ENCODE results near the gene UGDH.
"Not testable (repeated sequence)": the region's sequence is repeated elsewhere in the genome, so short reads cannot be mapped to it uniquely, and the experiment has no call there.

The UGDH gene

GRCh38 chr4:39490322-39490721 lies 36.9 kb downstream of the UGDH start:
- no peak for DNase-seq

- no peak for DNase-seq
Measured at GRCh38 chr4:39486221-39486804, 40.9 kb downstream of the UGDH start.

DNA sequence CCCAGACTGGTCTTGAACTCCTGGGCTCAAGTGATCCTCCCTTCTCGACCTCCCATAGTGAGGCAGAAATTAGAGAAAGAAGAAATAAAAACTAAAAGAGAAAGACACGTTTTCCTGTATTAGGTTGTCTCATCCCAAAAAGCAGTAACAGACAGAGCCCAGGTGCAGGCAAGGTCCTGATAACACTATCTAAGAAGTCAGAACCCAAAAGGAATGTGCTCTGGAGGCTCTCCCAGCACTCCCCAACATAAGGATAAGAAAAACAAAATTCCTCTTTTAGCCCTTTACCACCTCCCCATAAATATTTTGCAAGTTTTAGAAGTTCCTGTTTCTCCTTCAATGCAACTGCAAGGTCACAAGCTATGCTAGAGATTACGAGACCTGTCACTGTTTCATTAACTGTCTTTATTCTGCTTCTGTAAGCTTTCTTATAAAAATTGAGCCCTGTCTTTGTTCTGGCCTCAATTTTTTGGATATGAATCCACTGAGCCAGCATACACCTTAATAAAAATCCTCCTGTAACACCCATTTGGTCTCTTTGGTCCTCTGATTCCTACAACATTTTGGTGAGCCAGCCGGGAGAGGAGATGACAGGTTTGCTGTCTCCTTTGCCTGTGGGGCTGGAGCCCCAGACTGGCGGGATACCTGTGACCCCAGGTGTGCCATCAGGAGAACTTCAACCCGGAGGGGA lies 42.5 kb downstream of the UGDH start:
- DNase-seq = no peak

DNA sequence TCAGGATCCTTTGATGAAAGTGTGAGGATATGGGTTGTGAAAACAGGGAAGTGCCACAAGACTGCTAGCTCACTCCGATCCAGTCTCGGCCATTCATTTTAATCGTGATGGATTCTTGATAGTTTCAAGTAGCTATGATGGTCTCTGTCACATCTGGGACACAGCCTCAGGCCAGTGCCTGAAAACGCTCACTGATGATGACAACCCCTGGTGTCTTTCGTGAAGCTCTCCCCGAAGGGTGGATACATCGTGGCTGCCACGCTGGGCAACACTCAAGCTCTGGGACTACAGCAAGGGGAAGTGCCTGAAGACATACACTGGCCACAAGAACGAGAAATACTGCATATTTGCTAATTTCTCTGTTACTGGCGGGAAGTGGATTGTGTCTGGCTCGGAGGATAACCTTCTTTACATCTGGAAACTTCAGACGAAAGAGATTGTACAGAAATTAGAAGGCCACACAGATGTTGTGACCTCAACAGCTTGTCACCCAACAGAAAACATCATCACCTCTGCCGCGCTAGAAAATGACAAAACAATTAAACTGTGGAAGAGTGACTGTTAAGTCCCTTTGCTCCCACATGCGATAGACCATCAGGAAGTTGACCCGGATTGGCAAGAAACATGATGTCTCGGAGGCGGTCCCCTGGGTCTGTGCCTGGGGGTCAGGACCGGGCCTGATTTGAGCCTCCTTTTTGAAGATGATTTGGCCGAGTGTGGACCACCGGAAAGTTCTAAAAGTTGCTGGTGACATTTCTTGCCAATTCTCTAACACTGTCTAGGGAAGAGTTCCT lies 46.1 kb downstream of the UGDH start:
- DNase-seq = no peak

GRCh38 chr4:39480251-39480650 lies 47.0 kb downstream of the UGDH start:
- DNase-seq = no peak

- DNase-seq = no peak
Measured at GRCh38 chr4:39476187-39476895, 50.9 kb downstream of the UGDH start.

DNA sequence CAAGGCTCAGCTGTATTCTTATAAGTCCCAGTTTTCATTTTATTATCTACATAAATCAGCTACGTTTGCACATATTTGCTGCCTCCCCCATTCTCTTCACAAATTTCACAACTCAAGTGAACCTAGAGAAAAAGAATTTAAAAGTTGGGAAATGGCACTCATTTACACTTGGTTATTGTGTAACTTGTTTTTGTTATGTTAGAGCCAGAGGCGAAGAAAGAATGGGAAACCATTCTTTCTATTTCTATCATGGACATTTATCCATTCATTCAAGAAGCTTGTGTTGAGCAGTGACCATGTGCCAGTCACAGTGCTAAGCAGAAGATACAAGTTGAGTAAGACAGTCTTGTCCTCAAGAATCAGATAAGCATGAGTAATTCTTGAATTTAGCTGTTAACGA lies 54.8 kb downstream of the UGDH start:
- DNase-seq = no peak

DNA sequence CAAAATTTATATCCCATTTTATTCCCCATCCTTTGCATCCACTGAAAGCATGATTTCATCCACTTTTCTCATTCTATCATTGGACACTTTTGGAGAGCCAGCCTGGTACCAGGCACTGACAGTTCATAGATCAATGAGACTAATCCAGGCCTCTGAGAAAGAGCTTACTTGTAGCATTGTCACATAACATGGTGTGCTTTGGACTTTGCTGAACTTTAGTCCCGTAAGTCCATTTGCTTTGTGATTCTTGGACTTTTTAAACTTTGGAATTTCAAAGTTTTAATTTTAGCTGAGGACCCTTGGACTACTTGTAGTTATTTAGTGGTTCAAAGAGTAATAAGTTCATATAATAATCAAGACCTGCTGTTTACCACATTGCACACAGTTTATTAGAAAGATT lies 56.8 kb downstream of the UGDH start:
- DNase-seq = no peak

- peak; percentile 65 for DNase-seq
Measured at GRCh38 chr4:39469429-39470077, 57.7 kb downstream of the UGDH start.

DNA sequence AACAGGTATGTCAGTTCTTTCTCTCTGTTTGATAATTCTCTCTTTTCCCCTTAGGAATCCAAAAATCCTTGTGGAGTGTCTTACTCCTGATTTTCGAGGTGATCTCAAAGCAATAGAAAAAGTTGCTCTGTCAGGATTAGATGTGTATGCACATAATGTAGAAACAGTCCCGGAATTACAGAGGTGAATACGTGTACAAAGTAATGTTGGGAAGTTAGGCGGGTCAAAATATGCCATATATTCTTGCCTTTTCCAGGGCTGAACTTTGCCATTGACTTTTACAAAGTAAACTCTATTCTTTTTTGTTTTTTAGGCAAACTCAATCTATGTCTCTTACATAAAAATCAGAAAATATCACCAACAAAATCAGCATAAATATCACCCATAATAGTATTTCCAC lies 59.8 kb downstream of the UGDH start:
- DNase-seq = no peak

GRCh38 chr4:39466747-39467146 lies 60.5 kb downstream of the UGDH start:
- DNase-seq = no peak

DNA sequence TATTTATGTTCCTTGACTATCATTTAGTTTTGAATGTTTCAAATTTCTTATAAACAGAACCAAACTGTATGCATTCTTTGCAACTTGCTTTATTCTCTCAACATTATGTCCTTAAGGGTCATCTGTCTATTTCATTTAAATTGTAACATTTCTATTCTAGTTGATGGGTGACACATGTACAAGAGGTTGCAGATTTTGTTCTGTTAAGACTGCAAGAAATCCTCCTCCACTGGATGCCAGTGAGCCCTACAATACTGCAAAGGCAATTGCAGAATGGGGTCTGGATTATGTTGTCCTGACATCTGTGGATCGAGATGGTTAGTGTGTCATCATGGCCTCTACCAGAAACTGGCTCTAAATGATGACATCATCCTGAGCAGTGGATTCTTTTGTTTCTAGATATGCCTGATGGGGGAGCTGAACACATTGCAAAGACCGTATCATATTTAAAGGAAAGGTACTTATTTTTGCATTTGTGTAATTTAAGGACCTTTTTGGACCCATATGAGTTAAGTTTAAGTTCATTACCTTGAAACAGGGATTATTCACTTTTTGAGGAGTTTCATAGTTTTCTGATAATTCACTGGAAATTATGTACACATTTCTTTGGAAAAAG lies 62.2 kb downstream of the UGDH start:
- DNase-seq = no peak

DNA sequence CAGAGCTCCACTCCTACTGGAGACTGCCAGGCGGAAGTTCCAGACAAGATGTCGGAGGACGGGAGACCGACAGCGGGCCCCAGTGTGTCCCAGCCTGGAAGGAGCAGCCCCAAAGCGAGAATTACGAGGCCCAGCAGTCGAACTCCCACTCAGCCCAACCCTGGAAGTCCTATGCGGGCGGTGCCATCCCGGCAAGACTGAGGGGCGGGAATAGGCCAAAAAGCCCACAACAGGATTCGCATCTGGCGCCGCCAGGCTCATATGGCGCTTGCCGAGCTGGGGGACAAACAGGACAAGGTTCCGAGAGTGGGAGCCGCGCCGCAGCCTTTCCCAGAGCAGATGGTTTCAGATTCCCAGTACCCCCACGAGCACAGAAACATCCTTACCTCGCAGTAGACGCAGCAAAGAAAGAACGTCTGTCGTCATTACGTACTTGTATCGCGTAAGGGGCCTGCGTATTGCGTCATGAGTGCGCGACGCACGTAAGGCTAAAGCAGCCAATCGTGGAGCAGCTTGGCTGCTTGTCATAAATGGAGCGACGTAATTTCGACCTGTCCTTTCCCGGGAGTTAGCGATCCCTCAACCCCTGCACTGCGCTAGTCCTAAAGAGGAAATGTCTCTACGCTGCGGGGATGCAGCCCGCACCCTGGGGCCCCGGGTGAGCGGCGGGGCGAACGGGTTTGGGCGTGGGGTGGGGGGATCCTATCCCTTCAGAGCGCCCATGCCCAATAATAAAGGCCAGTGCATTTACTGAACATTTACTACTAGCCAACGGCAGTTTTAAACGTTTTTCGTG lies 68.5 kb downstream of the UGDH start, which contains the start of the genes LIAS and RPL9:
LIAS (plus strand) TSS at position 552 of the 796 bp plus-strand sequence; CDS start at position 614, 62 bp downstream.
RPL9 (minus strand) TSS at position 418 of the 796 bp plus-strand sequence. CDS start 483 bp downstream, outside the sequence.
- peak; percentile 96 for DNase-seq

DNA sequence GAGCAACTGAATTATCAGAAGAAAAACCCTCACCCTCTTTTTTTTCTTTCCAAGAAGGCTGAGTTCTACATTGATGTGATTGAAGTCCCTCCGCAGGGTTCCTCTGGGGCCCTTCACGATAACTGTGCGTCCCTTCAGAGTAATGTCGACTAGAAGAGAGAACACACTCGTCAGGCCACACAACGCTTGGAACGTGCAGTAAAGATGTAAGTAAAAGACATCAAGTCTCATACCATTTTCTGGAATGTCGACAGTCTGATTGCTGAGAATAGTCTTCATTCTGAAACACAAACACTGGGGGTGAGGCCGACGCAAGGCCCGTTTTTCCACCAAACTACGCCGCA lies 69.1 kb downstream of the UGDH start:
- not testable (repeated sequence) for DNase-seq

DNA sequence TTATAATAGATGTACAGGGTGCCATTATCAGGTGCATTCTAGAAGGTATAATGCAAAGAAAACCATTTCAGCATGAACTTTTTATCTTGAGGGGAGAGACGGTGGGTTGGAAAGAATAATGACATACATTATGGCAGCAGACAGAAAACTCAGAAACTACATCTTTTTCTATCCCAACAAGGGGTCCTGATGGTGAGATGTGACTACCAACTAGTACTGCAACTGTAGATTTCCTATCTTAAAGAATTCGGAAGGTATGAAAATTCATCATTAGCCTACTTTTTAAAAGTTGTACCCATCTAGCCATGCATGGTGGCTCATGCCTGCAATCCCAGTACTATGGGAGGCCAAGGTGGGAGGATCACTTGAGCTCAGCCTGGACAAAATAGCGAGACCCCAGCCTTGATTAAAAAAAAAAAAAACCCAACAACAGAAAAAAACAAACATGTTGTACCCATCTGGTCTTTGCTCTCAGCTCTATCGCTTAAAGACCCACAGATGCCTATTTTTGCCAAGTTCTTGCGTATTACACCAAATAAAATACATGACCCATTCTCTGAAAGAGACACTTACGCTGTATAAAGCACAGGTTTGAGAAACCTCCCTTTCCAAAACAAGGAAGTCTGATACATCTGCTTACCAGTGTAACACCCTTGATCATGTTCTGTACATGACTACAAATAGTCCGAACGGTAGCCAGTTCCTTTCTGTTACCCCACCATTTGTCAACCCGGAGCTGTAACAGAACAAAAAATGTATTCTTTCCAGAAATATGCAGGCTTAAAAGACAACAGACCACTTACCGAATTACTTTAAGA lies 70.1 kb downstream of the UGDH start:
- DNase-seq = no peak

DNA sequence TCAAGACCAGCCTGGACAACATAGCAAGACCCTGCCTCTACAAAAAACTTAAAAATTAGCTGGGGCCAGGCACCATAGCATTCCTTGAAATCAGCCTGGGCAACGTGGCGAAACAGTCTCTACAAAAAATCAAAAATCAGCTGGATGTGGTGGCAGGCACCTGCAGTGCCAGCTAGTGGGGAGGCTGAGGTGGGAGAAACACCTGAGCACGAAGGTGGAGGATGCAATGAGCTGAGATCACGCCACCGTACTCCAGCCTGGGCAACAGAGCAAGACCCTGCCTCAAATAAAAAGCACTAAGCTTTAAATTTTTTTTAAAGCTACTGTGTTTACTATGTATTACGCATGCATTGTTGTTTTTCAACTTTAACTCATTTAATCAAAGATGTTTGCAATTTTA lies 71.8 kb downstream of the UGDH start:
- no peak for DNase-seq

- no peak for DNase-seq
Measured at GRCh38 chr4:39453738-39454137, 73.5 kb downstream of the UGDH start.

GRCh38 chr4:39452860-39453587 lies 74.2 kb downstream of the UGDH start:
- DNase-seq = no peak

DNA sequence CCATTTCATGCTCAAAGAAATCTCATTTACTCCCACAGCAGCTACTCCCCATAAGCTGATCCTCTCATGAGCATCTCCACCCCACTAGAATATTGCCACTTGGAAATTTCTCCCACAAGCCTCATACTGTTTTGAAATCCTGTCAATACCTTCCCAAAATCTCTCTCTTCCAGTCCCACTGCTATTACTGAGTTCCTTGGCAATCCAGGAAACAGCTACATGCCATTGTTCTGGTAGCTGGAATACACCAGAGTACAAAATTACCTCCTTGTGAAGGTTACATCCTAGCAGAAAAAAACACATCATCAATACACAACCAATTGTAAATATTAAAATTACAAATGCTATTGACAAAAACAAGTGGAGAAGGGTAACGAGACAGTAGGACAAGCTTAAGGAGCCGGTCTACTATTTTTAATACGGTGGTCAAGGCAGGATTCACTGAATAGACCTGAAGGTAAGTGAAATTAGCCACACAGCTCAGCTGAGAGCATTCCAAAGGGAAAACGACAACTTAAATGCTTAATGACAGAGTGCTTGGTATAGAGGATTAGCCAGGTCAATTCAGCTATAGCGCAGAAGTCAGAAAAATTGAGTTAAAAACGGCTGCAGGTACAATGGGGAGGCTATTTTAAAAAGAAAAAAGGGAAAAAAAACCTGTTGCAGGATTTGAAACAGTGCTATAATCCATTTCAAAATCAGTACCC lies 74.9 kb downstream of the UGDH start:
- DNase-seq = no peak
